Peyer's patch (tissue), 4 donors: Measurements from ENCODE around the gene ADAM12. TPM values are rescaled to one million over a fixed set of nuclear protein-coding genes. Genes with fewer than 3 reads are reported as not detected.

ENCODE experiments used
- DNase-seq, 3 donors: peaks; one replicate each; pipeline ENCODE4 v3.0.0-alpha.2; 2017 to 2019
- H3K27ac ChIP-seq, 4 donors: fragments of 200-600 bp; sonication (generic); one replicate each; pipeline ENCODE4 v1.5.1; 2016 to 2019
- H3K27me3 ChIP-seq, 2 donors: fragments of 200-600 bp; sonication (generic); one replicate each; pipeline ENCODE4 v1.5.1; 2019
- H3K36me3 ChIP-seq, 3 donors: fragments of 200-600 bp; sonication (generic); one replicate each; pipeline ENCODE4 v1.5.1; 2016 to 2019
- H3K4me1 ChIP-seq, 4 donors: fragments of 200-600 bp; sonication (generic); one replicate each; pipeline ENCODE4 v1.5.1; 2016 to 2019
- H3K4me3 ChIP-seq, 4 donors: fragments of 200-600 bp; sonication (generic); 1 replicate in 3 of 4; 2 replicates in 1 of 4; pipeline ENCODE4 v1.5.1; 2016 to 2019; ENCODE audit warnings: mild to moderate bottlenecking in 1 of 4
- H3K9me3 ChIP-seq, 4 donors: fragments of 200-600 bp; sonication (generic); one replicate each; pipeline ENCODE4 v1.5.1; 2016 to 2019; ENCODE audit warnings: mild to moderate bottlenecking in 1 of 4
- POLR2A ChIP-seq, 2 donors: fragments of 450-650 bp; IDR thresholded peaks; one replicate each; pipeline ENCODE4 v1.5.1; 2017; ENCODE audit warnings: antibody characterized with exemption in 2 of 2, mild to moderate bottlenecking in 2 of 2, moderate library complexity in 2 of 2
- total RNA-seq, 4 donors: library from RNA; depleted of rRNA; stranded (reverse); fragments of >200 nt; gene quantifications; one replicate each; pipeline ENCODE4 v1.1.0, GENCODE V29; 2016
- TF ChIP-seq, protein P1 (sequence below), 6 experiments: fragments of 450-650 bp in 4 of 6; fragments of 200-600 bp in 2 of 6; sonication (generic) in 1 of 6; IDR thresholded peaks; one replicate each; pipeline ENCODE4 v1.5.1; 2017 to 2019; ENCODE audit warnings: antibody characterized with exemption in 6 of 6, mild to moderate bottlenecking in 3 of 6, moderate library complexity in 1 of 6

ADAM12 gene
- total RNA-seq, 4 donors from 2014 or later: 0.13 to 2.5 (median 0.66) TPM

DNA sequence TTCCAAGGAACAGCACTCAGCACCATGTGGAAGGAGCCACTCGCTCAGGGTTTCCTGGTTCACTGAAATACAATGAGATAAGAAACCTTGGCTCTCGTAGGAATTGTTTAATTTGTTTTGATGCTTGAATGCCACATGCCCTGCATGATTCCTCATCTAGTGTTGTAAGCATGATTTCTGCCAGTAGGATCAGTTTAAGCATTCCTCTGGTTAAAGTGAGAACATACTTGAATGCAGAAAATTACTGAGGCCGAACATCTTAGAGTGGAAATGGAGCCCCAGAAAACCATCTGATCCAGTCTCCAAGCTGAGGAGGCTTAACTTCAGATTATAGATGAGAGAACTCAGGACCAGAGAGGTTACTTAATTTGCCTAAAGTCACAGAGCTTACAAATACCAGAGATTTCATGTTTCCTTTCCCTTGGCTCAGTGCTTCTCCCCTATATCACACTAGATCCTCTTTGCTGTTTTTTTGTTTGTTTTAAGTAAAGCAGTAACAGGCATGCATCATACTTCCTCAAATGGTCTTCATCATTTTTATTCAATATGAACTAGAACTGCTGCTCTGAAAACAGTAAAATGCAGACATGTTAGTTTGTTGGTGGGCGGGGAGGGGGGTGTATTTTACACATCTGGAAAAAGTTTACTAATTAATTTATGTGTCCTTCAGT, 125.1 kb downstream of the ADAM12 start:
- H3K27ac ChIP-seq: no peak overlapping the region
- no peak for DNase-seq
- H3K4me3 ChIP-seq: no peak overlapping the region
- TF ChIP-seq, protein P1, sequence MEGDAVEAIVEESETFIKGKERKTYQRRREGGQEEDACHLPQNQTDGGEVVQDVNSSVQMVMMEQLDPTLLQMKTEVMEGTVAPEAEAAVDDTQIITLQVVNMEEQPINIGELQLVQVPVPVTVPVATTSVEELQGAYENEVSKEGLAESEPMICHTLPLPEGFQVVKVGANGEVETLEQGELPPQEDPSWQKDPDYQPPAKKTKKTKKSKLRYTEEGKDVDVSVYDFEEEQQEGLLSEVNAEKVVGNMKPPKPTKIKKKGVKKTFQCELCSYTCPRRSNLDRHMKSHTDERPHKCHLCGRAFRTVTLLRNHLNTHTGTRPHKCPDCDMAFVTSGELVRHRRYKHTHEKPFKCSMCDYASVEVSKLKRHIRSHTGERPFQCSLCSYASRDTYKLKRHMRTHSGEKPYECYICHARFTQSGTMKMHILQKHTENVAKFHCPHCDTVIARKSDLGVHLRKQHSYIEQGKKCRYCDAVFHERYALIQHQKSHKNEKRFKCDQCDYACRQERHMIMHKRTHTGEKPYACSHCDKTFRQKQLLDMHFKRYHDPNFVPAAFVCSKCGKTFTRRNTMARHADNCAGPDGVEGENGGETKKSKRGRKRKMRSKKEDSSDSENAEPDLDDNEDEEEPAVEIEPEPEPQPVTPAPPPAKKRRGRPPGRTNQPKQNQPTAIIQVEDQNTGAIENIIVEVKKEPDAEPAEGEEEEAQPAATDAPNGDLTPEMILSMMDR (IDR thresholded peaks at IDR 0.05): no peak
- no peak for TF ChIP-seq POLR2A (IDR thresholded peaks at IDR 0.05)
- H3K36me3 ChIP-seq: no peaks in the 10 kb centered on the region
- no peaks in the 10 kb centered on the region for H3K4me1 ChIP-seq
- no peaks in the 10 kb centered on the region for H3K9me3 ChIP-seq
- H3K27me3 ChIP-seq: no peaks in the 10 kb centered on the region

DNA sequence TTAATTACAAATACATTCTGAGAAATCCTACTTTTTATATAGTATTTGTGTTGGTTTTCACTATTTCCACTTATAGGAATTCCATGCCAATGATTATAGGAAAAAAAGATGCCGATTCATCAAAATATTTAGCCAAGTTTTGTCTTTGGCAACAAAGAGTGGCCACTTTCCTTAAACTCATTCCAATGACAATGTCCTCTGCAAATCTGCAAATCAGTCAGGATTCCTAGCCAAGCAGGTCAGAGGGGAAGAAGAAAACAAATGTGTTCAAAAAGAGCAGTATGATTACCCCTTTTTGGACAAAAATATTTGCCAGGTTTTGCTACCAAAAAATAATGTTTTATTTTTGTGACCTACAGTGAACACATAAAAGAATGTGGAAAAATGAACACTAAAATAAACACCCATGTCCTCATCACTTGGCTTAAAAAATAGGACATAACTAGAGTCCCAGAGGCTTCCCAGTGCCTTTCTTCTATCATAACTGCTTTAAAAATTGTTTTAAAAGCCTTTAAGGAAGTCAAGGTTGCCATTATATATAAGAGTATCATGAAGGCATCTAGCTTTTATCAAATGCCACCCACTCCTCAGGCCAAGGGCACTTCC, 125.9 kb downstream of the ADAM12 start:
- Histone ChIP-seq H3K27ac (no peak overlapping the region), H3K27me3 (no peaks in the 10 kb centered on the region), H3K4me3 (no peak overlapping the region), H3K9me3 (no peaks in the 10 kb centered on the region), H3K4me1 (no peaks in the 10 kb centered on the region), H3K36me3 (no peaks in the 10 kb centered on the region)
- TF ChIP-seq POLR2A (IDR thresholded peaks at IDR 0.05): no peak
- TF ChIP-seq, protein P1 (IDR thresholded peaks at IDR 0.05): no peak
- no peak for DNase-seq

GRCh38 chr10:126259760-126260479, 128.4 kb downstream of the ADAM12 start:
- no peaks in the 10 kb centered on the region for H3K27me3 ChIP-seq
- no peaks in the 10 kb centered on the region for H3K9me3 ChIP-seq
- H3K36me3 ChIP-seq: no peaks in the 10 kb centered on the region
- TF ChIP-seq POLR2A (IDR thresholded peaks at IDR 0.05): no peak
- TF ChIP-seq, protein P1 (IDR thresholded peaks at IDR 0.05): no peak
- no peak overlapping the region for H3K27ac ChIP-seq
- no peak overlapping the region for H3K4me3 ChIP-seq
- H3K4me1 ChIP-seq: no peaks in the 10 kb centered on the region
- no peak for DNase-seq

GRCh38 chr10:126256864-126257263, 131.4 kb downstream of the ADAM12 start:
- TF ChIP-seq POLR2A (IDR thresholded peaks at IDR 0.05): no peak
- TF ChIP-seq, protein P1 (IDR thresholded peaks at IDR 0.05): no peak
- H3K27ac ChIP-seq: no peak overlapping the region
- no peaks in the 10 kb centered on the region for H3K36me3 ChIP-seq
- H3K4me1 ChIP-seq: peaks cover 0 to 5% (median 0%) of the 10 kb centered on the region in 4 donors
- no peak for DNase-seq
- no peaks in the 10 kb centered on the region for H3K27me3 ChIP-seq
- H3K9me3 ChIP-seq: no peaks in the 10 kb centered on the region
- H3K4me3 ChIP-seq: no peak overlapping the region

GRCh38 chr10:126255313-126255712, 133.0 kb downstream of the ADAM12 start:
- TF ChIP-seq POLR2A (IDR thresholded peaks at IDR 0.05): no peak
- TF ChIP-seq, protein P1 (IDR thresholded peaks at IDR 0.05): no peak
- Histone ChIP-seq H3K4me3 (no peak overlapping the region), H3K27me3 (no peaks in the 10 kb centered on the region), H3K27ac (no peak overlapping the region), H3K9me3 (no peaks in the 10 kb centered on the region), H3K36me3 (no peaks in the 10 kb centered on the region), H3K4me1 (peaks cover 0 to 5% (median 0%) of the 10 kb centered on the region in 4 donors)
- no peak for DNase-seq
